Adrenal gland (tissue), 5 donors: ENCODE results near the gene NAP1L4.

Source experiments
- POLR2A ChIP-seq, 2 donors: fragments of 450-650 bp; IDR thresholded peaks; one replicate each; pipeline ENCODE4 v1.6.1; 2017; ENCODE audit warnings: antibody characterized with exemption in 2 of 2, mild to moderate bottlenecking in 2 of 2, moderate library complexity in 1 of 2
- TF ChIP-seq, protein P1 (sequence below), 6 experiments: fragments of 450-650 bp in 4 of 6; fragments of 200-600 bp in 2 of 6; sonication (generic) in 1 of 6; IDR thresholded peaks; 1 replicate in 5 of 6; 2 replicates in 1 of 6; pipeline versions ENCODE4 v1.5.1 to v1.8.0; 2016 to 2021; ENCODE audit warnings: antibody characterized with exemption in 6 of 6, mild to moderate bottlenecking in 2 of 6, moderate library complexity in 1 of 6
- donor health status: DM: no; HTN: no; CAD: no.

- TF ChIP-seq, protein P1, sequence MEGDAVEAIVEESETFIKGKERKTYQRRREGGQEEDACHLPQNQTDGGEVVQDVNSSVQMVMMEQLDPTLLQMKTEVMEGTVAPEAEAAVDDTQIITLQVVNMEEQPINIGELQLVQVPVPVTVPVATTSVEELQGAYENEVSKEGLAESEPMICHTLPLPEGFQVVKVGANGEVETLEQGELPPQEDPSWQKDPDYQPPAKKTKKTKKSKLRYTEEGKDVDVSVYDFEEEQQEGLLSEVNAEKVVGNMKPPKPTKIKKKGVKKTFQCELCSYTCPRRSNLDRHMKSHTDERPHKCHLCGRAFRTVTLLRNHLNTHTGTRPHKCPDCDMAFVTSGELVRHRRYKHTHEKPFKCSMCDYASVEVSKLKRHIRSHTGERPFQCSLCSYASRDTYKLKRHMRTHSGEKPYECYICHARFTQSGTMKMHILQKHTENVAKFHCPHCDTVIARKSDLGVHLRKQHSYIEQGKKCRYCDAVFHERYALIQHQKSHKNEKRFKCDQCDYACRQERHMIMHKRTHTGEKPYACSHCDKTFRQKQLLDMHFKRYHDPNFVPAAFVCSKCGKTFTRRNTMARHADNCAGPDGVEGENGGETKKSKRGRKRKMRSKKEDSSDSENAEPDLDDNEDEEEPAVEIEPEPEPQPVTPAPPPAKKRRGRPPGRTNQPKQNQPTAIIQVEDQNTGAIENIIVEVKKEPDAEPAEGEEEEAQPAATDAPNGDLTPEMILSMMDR (IDR thresholded peaks at IDR 0.05), result no peak
- TF ChIP-seq POLR2A (IDR thresholded peaks at IDR 0.05), result no peak
These were observed 64.1 kb downstream of the NAP1L4 start for GRCh38 chr11:2927851-2928604.
